Measurements from ENCODE around the gene CNIH3. TPM values are rescaled to one million over a fixed set of nuclear protein-coding genes. Genes with fewer than 3 reads are reported as not detected.
A peak's percentile ranks its signal among the peaks of the same experiment; 100 is the strongest.

The CNIH3 gene
- total RNA-seq, 1 experiment from 2014 or later: 4.2 TPM

GRCh38 chr1:224637936-224638335 lies 21.8 kb downstream of the CNIH3 start:
- no peak overlapping the region for H3K4me3 Mint-ChIP-seq
- Histone ChIP-seq H2BK5ac (ENCODE audit: insufficient read length, low read length) (no peak overlapping the region), H2BK12ac (ENCODE audit: insufficient read length, low read depth, low read length) (no peak overlapping the region), H3K23ac (ENCODE audit: insufficient read length, low read depth, low read length) (no peak overlapping the region), H4K20me1 (ENCODE audit: control insufficient read depth, insufficient read depth, insufficient read length) (no peaks in the 10 kb centered on the region), H3K4me2 (ENCODE audit: insufficient read depth, insufficient read length, low read length) (no peak overlapping the region), H3K79me2 (ENCODE audit: insufficient read depth, low read length) (no peaks in the 10 kb centered on the region), H3K23me2 (ENCODE audit: insufficient read length, low read depth, low read length, poor library complexity, severe bottlenecking) (no peaks in the 10 kb centered on the region), H2BK15ac (ENCODE audit: low read depth, low read length) (no peak overlapping the region), H3K9ac (ENCODE audit: extremely low read depth, insufficient read length, low read length) (no peak overlapping the region), H2AFZ (ENCODE audit: low read length) (no peak overlapping the region), H4K8ac (replicated peaks; ENCODE audit: insufficient read length, low read depth, low read length) (no peak overlapping the region), H2BK120ac (ENCODE audit: low read depth, low read length, poor library complexity, severe bottlenecking) (no peak overlapping the region), H3K27ac (ENCODE audit: insufficient read length, low read depth, low read length) (no peak overlapping the region), H2AK5ac (ENCODE audit: insufficient read length, low read length) (no peak overlapping the region), H3K14ac (ENCODE audit: insufficient read depth, low read length) (no peak overlapping the region), H3K18ac (ENCODE audit: insufficient read length, low read depth, low read length) (no peak overlapping the region), H3K56ac (ENCODE audit: insufficient read length, low read depth, low read length) (no peak overlapping the region), H3T11ph (ENCODE audit: low read length) (no peak overlapping the region), H3K4me1 (ENCODE audit: insufficient read depth, low read length) (no peaks in the 10 kb centered on the region), H3K4ac (ENCODE audit: low read depth, low read length) (no peak overlapping the region), H4K5ac (ENCODE audit: insufficient read length, low read depth, low read length) (no peak overlapping the region), H4K91ac (ENCODE audit: insufficient read length, low read depth, low read length) (no peak overlapping the region), H3K9me3 (ENCODE audit: control insufficient read depth, low read depth, low read length) (no peaks in the 10 kb centered on the region), H3K27me3 (ENCODE audit: insufficient read depth, low read length) (no peaks in the 10 kb centered on the region), H3K79me1 (ENCODE audit: insufficient read depth, low read depth, low read length, poor library complexity, severe bottlenecking) (no peaks in the 10 kb centered on the region), H2BK20ac (ENCODE audit: low read depth, low read length, poor library complexity, severe bottlenecking) (no peak overlapping the region)
- H3K9me3 Mint-ChIP-seq: no peaks in the 10 kb centered on the region
- no peak for DNase-seq
- peaks cover 5% of the 10 kb centered on the region; the same call in 1 of the 2 replicates for H3K27me3 Mint-ChIP-seq (ENCODE audit: low read depth)
- no CpG with 5 or more reads among the region's 7 CpGs for WGBS (ENCODE audit: extremely low coverage, insufficient read length, low lambda C conversion rate)
- no peaks in the 10 kb centered on the region for H3K36me3 Mint-ChIP-seq (ENCODE audit: insufficient read depth in 1 of 3, low read depth in 3 of 3)
- H3K27ac Mint-ChIP-seq: 0 out of 7 replicates have a peak overlapping the region, but pooled peaks of 1 of the 3 experiments have one; percentile 6
- peaks cover 30 to 38% of the 10 kb centered on the region in 2 experiments for H3K4me1 Mint-ChIP-seq
- no peak for TF ChIP-seq CTCF (conservative IDR thresholded peaks at IDR 0.05)
